Spinal cord (tissue), 10 donors: ENCODE data around the gene FOXO6. TPM values are rescaled to one million over a fixed set of nuclear protein-coding genes. Genes with fewer than 3 reads are reported as not detected.

ENCODE experiments used
- DNase-seq, 6 donors: peaks; one replicate each; pipeline versions ENCODE4 v3.0.0 to v3.0.0-alpha.2; 2013 to 2015; ENCODE audit warnings: low spot score in 6 of 6, low read depth in 4 of 6
- H3K27ac ChIP-seq: one replicate; pipeline ENCODE4 v1.5.1; 2013; ENCODE audit warnings: low read depth, low read length, control low read depth
- H3K27me3 ChIP-seq: one replicate; pipeline ENCODE4 v1.6.1; 2013; ENCODE audit warnings: low read length; ENCODE audit not compliant: control insufficient read depth, insufficient read depth
- H3K36me3 ChIP-seq: one replicate; pipeline ENCODE4 v1.6.1; 2013; ENCODE audit warnings: low read length; ENCODE audit not compliant: control insufficient read depth, insufficient read depth
- H3K4me1 ChIP-seq: one replicate; pipeline ENCODE4 v1.6.1; 2013; ENCODE audit warnings: low read length; ENCODE audit not compliant: control insufficient read depth, insufficient read depth
- H3K4me3 ChIP-seq: one replicate; pipeline ENCODE4 v1.5.1; 2013; ENCODE audit warnings: low read depth, low read length, control low read depth
- H3K9me3 ChIP-seq: one replicate; pipeline ENCODE4 v1.6.1; 2013; ENCODE audit warnings: low read length; ENCODE audit not compliant: control insufficient read depth, insufficient read depth
- WGBS: methylation state at CpG from one replicate; pipeline ENCODE4 v1.1.5; 2013; ENCODE audit warnings: missing lambda C conversion rate; ENCODE audit not compliant: insufficient coverage; 5-methylcytosine and 5-hydroxymethylcytosine counted together
- polyA plus RNA-seq, 2 donors: library from polyadenylated mRNA; unstranded; fragments of 120-200 nt; gene quantifications; one replicate each; pipeline ENCODE4 v1.2.1, GENCODE V29; 2013; ENCODE audit not compliant: insufficient read length in 2 of 2
- total RNA-seq, 2 donors: library from RNA; depleted of rRNA in 1 of 2; stranded (reverse); fragments of 120-200 nt in 1 of 2; fragments of >200 nt in 1 of 2; gene quantifications; one replicate each; pipeline versions ENCODE4 v1.2.3 to v1.2.4, GENCODE V29; 2013 to 2014
- donor health status: healthy.

The FOXO6 gene
- total and polyA plus RNA-seq, 4 donors, result 1.9 to 11.0 (median 5.9) TPM

DNA sequence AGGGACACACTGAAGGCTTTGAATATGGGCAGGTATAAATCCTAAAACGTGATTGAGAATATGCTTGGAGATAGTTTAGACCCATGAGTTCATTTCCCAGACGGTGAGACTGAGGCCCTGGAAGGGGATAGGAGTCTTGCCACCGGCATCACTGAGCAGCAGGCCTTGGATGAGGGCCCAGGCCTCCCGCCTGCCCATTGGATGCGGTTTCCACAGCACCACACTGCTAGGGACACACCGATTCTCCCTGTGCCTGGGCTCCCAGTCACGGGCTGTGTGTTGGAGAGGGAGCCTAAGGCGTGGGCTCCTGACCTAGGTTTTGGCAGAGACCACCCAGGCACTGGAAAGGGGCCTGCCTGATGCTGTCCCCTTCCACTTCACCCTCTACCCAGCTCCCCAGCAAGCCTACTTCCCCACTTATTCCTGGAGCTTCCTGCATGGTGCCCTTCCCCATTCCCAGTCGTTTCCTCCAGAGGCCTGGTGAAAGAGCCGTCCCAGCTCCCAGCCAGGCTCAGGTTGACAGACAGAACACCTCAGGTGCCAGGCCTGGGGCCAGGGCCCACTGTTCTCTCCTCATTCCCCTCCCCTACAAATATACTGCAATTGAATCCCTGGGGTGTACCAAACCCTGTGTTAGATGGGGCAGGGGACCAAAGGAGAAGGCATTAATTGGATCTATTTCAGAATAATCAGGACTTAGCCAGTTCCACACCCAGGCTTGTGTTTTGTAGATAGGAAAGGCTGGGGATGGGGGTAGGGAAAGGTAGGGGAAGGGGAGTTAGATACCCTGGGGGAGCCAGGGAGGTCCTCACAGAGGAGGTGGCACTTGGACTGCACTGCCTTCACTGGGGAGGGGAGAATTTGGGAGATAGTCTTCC lies 3.4 kb downstream of the FOXO6 start:
- H3K36me3 ChIP-seq, result peaks cover 10% of the 10 kb centered on the region
- H3K9me3 ChIP-seq, result no peaks in the 10 kb centered on the region
- peak in 1 of 6 donors; percentile 64 for DNase-seq
- H3K4me3 ChIP-seq, result no peak overlapping the region
- no peak overlapping the region for H3K27ac ChIP-seq
- H3K4me1 ChIP-seq, result peaks cover 64% of the 10 kb centered on the region
- peaks cover 11% of the 10 kb centered on the region for H3K27me3 ChIP-seq
- WGBS, result 38% methylated on average over 10 of the region's 10 CpGs

DNA sequence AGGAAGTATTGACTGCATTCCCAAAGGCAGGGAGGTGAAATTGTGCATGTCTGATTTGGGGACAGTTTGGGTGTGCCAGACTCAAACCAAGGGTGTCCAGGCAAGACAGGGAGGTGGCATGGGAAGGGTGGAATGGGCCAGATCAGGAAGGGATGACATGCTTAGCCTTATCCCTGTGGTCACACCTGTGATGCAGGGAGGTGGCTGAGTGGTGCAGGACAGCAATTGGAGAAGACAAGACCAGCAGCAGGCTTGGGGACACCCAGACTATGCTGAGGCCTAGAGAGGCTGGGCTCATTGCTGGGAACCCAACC lies 4.0 kb downstream of the FOXO6 start:
- peaks cover 64% of the 10 kb centered on the region for H3K4me1 ChIP-seq
- peaks cover 10% of the 10 kb centered on the region for H3K36me3 ChIP-seq
- H3K27ac ChIP-seq, result peak overlapping the region; percentile 71
- no peak for DNase-seq
- no peak overlapping the region for H3K4me3 ChIP-seq
- peaks cover 11% of the 10 kb centered on the region for H3K27me3 ChIP-seq
- no peaks in the 10 kb centered on the region for H3K9me3 ChIP-seq

DNA sequence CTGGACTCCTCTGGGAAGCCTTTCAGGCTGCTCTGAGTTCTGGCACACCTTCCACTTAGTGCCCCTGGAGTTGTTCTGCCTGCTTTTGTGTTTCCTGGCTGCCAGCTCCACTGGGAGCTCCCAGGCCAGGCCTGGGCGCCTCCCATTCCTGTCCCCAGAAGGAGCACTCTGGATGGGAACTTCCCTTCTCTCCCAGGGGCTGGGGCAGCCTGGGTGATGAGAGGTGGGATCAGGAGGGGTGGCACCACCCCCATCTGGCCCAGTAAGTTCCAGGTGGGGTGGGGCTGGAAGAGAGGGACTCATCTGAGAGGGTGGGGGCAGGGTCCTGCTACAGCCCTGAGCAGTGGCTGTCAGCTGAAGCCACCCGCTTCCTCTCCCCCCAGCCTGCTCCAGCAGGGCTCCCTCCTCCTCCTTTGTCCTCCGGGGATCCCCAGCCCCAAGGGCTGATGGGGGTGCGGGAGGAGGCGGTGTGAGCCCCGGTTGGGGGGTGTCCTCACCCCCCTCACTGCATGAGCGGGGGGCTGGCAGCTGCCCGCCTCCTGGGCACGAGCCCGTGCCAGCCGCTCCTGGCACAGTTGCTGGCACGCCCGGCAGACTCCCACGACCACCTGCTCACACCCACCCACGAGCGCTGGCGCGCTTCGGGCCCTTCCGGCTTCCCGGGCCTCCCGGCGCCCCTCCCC lies 4.7 kb downstream of the FOXO6 start:
- Histone ChIP-seq H3K27ac (peak overlapping the region; percentile 71), H3K27me3 (peaks cover 11% of the 10 kb centered on the region), H3K4me3 (peak overlapping the region; percentile 26), H3K9me3 (no peaks in the 10 kb centered on the region), H3K4me1 (peaks cover 65% of the 10 kb centered on the region), H3K36me3 (peaks cover 13% of the 10 kb centered on the region)
- DNase-seq, result peak in 2 of 6 donors; percentile 77 to 94
- 0% methylated on average over 9 of the region's 23 CpGs for WGBS

DNA sequence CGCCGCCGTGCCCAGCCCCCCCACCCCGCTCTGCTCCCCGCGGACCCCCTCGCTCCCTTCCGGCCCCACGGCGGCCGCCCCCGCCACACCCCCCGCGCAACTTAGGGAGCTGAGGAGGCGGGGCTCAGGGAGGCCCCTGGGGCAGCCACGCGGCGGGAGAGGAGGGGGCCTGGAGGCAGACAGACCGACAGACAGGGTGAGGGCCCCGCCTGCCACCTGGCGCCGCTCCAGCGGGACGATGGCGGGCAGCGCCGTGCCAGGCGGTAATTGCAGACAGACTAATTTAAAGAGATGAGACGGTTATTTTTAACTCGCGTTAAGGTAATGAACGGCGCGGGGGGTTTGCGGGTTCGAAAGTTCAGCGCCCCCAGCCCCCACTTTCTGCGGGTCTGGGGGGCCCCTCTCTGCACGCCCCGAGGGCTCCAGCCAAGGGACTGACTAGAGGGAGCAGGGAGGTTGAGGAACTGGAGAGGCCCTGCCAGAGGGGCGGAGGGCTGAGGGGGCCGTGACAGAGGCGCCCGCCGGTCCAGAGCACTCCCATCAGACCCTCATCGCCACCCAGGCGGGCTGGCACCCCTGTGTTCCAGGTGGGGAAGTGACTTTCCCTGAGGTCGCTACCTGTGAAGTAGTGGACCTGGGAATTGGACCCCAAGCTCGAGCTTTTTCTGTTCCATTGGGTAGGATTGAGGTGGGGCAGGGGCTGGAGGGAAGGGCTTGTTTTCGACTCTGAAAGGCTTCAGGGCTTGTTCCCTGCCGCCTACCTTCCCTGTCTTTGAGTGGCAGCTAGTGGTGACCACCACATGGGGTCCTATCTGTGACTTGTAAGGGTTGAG lies 5.4 kb downstream of the FOXO6 start:
- H3K9me3 ChIP-seq, result no peaks in the 10 kb centered on the region
- WGBS, result 4% methylated on average over 34 of the region's 51 CpGs
- DNase-seq, result peak in 2 of 6 donors; percentile 36 to 70
- peaks cover 11% of the 10 kb centered on the region for H3K27me3 ChIP-seq
- peak overlapping the region; percentile 44 for H3K4me3 ChIP-seq
- peaks cover 13% of the 10 kb centered on the region for H3K36me3 ChIP-seq
- peaks cover 72% of the 10 kb centered on the region for H3K4me1 ChIP-seq
- no peak overlapping the region for H3K27ac ChIP-seq

DNA sequence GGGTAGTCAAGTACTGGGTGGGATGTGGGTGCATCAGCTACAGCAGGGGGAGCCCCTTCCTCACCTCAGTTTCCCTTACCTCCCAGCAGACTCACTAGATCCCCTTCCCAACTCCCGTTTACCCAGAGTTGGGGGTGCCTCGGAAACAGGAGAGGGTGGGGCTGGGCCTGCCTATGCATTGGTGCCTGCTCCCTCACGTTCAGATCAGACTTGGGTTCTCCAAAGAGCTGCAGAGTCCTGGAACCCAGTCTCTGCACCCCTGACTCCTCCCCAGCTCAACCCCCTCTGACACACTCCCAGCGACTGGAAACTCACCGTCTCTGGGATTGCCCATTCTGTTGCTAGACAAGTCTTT lies 6.0 kb downstream of the FOXO6 start:
- H3K4me1 ChIP-seq, result peaks cover 74% of the 10 kb centered on the region
- H3K27ac ChIP-seq, result no peak overlapping the region
- H3K4me3 ChIP-seq, result peak overlapping the region; percentile 44
- peaks cover 17% of the 10 kb centered on the region for H3K36me3 ChIP-seq
- DNase-seq, result peak in 1 of 6 donors; percentile 12
- H3K9me3 ChIP-seq, result no peaks in the 10 kb centered on the region
- H3K27me3 ChIP-seq, result peaks cover 11% of the 10 kb centered on the region
- 18% methylated on average over 2 of the region's 5 CpGs for WGBS

DNA sequence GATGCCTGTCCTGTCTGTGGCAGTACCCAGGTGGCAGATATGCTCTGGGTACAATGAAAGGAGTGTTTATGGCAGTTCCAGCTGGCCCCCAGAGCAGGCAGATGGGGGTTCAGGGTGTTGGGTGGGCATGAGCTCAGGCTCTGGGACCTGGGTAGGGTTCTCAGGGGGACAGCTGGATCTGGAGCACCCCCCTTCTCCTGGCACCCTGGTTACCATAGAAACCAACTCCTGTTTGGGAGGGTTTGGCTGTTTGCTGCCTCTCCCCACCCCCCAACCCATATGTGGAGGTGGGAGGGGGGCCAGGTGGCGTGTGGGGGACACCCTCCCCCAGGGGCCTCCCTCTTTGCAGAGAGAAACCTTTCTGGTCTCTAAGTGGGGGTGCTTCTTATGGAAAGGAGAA lies 7.1 kb downstream of the FOXO6 start:
- Histone ChIP-seq H3K27me3 (peaks cover 6% of the 10 kb centered on the region), H3K36me3 (peaks cover 19% of the 10 kb centered on the region), H3K27ac (no peak overlapping the region), H3K4me1 (peaks cover 73% of the 10 kb centered on the region), H3K4me3 (no peak overlapping the region), H3K9me3 (no peaks in the 10 kb centered on the region)
- peak in 1 of 6 donors; percentile 67 for DNase-seq
- WGBS, result no CpG with 5 or more reads among the region's 1 CpG

DNA sequence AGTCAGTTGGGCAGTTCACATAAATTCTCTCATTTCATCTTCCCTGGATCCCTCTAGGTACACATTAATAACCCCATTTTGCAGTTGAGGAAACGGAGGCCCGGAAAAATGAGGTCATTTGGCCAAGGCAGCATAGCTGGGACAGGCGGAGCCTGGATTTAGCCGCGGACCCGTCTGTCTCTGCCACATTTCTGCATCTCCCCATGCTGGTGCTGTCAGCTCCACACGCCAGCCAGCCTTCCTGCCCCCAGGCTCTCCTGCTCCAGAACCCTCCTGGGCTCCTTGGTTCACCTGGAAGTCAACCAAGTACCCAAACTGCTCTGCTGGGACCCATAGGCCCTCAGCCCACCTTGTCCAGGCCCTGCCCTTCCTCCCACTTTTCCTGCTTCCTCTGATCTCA lies 7.6 kb downstream of the FOXO6 start:
- WGBS, result 70% methylated on average over 7 of the region's 7 CpGs
- Histone ChIP-seq H3K27me3 (peaks cover 6% of the 10 kb centered on the region), H3K27ac (no peak overlapping the region), H3K4me1 (peaks cover 69% of the 10 kb centered on the region), H3K36me3 (peaks cover 19% of the 10 kb centered on the region), H3K4me3 (no peak overlapping the region), H3K9me3 (no peaks in the 10 kb centered on the region)
- no peak for DNase-seq

DNA sequence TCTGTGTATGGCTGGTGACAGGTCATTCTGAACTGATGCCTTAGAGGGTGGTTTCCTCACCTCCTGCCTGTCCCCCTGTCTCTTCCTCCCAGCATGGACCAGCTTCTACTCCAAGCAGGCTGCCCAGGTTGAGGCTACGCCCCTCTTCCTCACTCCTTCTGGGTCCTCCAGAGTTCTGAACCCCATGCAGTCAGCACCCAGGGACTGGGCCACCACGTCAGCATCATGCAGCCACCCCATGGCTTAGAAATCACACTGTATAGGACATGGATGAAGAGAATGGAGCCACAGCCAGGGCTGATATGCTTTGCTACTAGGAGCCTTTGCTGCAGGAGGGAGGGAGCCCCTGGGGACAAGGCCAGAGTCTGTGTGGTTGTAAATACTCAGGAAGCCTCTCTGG lies 8.3 kb downstream of the FOXO6 start:
- Histone ChIP-seq H3K4me1 (peaks cover 62% of the 10 kb centered on the region), H3K4me3 (no peak overlapping the region), H3K27me3 (peaks cover 6% of the 10 kb centered on the region), H3K36me3 (peaks cover 18% of the 10 kb centered on the region), H3K27ac (no peak overlapping the region), H3K9me3 (no peaks in the 10 kb centered on the region)
- DNase-seq, result no peak
- 100% methylated on average over 2 of the region's 2 CpGs for WGBS

DNA sequence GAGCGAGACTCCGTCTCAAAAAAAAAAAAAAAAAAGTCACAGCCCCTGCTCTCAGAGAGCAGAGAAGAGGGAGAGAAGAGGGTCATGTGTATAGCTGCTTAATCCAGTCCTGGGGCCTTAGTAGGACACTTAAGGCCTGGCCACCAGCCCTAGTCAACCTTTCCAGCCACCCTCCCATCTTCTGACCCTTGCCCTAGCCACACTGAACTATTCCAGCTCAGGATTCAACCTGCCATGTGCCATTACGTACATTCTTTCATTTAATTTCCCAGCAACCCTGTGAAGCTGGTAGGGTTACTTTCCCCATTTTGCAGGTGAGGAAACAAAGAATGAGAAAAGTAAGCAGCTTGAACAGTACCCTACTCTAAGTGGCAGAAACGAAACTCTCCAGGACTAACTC lies 9.0 kb downstream of the FOXO6 start:
- H3K27ac ChIP-seq, result no peak overlapping the region
- WGBS, result 100% methylated on average over 1 of the region's 4 CpGs

More for the DNA sequence above, 9.0 kb downstream of the FOXO6 start:
- no peak for DNase-seq
- Histone ChIP-seq H3K4me3 (no peak overlapping the region), H3K36me3 (peaks cover 16% of the 10 kb centered on the region), H3K9me3 (no peaks in the 10 kb centered on the region), H3K4me1 (peaks cover 55% of the 10 kb centered on the region), H3K27me3 (peaks cover 6% of the 10 kb centered on the region)
